Germinal center (tissue), 1 donor: ENCODE data around the gene PPP3R2.
A peak's percentile ranks its signal among the peaks of the same experiment; 100 is the strongest.
"Not testable (repeated sequence)": the region's sequence is repeated elsewhere in the genome, so short reads cannot be mapped to it uniquely, and the experiment has no call there.

Experiments used
- DNase-seq: peaks from one replicate; pipeline ENCODE4 v3.0.0; 2012; ENCODE audit warnings: mixed read lengths, low spot score

PPP3R2 gene, protein sequence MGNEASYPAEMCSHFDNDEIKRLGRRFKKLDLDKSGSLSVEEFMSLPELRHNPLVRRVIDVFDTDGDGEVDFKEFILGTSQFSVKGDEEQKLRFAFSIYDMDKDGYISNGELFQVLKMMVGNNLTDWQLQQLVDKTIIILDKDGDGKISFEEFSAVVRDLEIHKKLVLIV

DNA sequence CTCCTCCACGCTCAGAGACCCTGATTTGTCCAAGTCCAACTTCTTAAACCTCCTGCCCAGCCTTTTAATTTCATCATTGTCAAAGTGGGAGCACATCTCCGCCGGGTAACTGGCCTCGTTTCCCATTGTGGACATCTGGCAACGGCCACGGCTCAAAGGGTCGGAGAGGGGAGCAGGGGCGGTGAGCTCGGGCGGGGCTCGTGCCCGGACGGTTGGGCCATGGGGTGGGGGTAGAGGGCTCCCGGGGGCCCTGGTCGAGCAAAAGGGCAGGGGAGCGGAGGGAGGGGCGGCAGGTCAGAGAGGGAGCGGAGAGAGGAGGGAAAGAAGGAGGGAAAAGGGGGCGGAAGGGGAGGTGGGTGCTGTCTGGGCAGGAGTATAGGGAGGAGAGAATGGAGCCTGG lies at the start of gene PPP3R2:
PPP3R2 (minus strand) TSS at position 174 of the 400 bp plus-strand sequence; CDS start at position 126, 48 bp downstream.
- DNase-seq: no peak

GRCh38 chr9:101639785-101640665 lies 45.3 kb upstream of the PPP3R2 start:
- DNase-seq: no peak

- DNase-seq: no peak
Measured at GRCh38 chr9:101639311-101639710, 44.5 kb upstream of the PPP3R2 start.

GRCh38 chr9:101636247-101636646 lies 41.5 kb upstream of the PPP3R2 start:
- no peak for DNase-seq

DNA sequence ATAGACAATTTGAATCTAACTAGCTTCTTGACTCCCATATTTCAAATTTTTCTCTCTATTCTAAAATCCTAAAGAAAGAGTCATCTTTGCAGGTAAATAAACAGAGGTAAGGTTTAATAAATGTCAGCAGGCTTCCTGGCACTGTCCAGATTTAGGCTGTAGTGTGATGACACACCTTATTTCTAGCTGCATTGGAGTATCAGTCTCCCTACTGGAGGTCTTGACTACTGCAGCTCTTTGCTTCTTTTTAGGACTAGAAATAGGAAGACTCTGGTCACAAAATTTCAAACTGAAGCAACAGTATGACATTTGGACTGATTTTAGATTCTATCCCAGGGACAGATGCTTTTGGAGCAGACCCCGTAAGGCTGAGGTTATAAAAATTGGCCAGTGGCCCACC lies 40.7 kb upstream of the PPP3R2 start:
- DNase-seq: no peak

DNA sequence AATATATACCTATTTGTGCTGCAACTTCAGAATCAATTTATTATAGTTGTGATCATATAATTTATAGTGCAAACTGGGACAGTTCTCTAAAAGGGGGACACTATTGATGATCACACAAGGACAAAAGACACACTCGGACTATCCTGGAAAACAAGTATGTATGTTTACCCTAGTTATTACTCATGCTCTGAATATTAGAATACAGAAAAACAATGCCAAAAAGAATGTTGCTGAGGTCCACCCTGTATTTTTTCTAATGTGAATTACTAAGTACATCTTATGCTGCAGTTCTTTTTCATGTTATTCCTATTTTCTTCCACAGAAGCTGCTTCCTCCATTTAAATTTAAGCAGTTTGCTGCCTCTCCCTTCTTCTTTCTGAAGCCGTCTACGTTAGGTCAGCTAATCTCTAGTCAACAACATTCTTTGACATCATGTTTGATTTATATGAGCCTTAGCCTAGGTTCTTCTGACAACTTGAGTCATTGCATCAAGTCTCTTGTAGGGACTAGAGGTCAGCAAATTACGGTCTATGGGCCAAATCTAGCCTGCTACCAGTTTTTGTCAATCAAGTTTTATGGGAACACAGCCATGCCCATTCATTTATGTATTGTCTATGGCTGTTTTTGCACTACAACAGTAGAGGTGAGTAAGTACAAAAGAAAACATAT lies 40.1 kb upstream of the PPP3R2 start:
- DNase-seq: no peak

GRCh38 chr9:101632611-101633010 lies 37.8 kb upstream of the PPP3R2 start:
- no peak for DNase-seq

- no peak for DNase-seq
Measured at GRCh38 chr9:101631892-101632291, 37.1 kb upstream of the PPP3R2 start.

DNA sequence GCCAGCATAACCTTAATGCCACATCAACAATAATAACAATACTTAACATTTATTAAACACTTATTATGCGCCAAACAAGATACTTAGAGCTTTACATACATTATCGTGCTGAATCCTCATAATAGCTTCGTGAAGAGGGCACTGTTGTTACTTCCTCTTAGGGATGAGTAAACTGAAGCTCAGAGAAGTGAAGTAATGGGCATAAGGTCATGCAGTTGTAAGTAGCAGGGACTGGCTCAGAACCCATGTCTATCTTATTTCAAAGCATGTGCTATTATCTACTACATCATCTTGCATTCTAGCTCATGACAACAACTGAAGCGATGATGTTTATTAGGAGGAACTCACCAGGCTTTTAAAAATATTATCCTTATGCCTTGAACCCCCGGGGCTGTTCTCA lies 34.9 kb upstream of the PPP3R2 start:
- no peak for DNase-seq

- DNase-seq: no peak
Measured at GRCh38 chr9:101628173-101628572, 33.4 kb upstream of the PPP3R2 start.

GRCh38 chr9:101626295-101626694 lies 31.5 kb upstream of the PPP3R2 start:
- DNase-seq: no peak

DNA sequence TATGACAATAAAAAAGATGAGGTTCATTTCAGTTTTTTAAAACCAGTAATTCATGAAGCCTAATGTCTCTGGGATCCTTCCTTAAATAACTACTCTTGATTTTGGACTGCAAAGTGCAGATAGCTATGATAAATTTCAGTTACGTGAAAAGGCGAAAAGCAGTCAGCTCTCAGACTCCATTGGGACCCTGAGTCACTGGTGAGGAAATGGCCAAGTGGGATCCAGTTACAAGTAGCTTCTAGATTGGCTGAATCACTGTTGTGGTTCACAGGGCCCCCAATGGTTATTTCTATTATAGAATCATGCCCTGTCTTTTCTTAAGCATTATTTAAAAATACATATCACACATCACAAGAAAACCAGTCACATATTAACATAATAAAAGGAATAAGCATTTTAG lies 31.1 kb upstream of the PPP3R2 start:
- no peak for DNase-seq

GRCh38 chr9:101620452-101620851 lies 25.7 kb upstream of the PPP3R2 start:
- no peak for DNase-seq

DNA sequence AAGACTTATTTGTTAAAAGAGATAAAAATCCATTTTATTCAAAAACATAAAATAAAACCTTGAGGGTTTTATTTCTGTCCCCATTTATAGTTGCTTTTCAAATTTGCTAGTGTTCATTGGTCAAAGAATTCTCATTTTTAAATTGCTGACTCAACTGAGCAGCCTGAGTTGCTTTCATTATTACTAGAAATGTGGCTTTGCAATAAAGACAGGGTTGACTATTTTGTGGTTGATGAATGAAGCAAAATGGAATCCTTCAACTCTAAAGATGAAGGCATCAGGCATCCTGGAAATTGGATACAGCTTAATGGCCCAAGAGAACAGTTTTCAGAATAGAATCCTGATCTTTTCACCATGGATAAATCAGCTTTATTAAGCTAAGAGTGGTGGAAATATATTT lies 23.9 kb upstream of the PPP3R2 start:
- DNase-seq: no peak

GRCh38 chr9:101605547-101605946 lies 10.8 kb upstream of the PPP3R2 start:
- no peak for DNase-seq

GRCh38 chr9:101604296-101604695 lies 9.5 kb upstream of the PPP3R2 start:
- no peak for DNase-seq

GRCh38 chr9:101601904-101602765 lies 7.4 kb upstream of the PPP3R2 start:
- DNase-seq: peak; percentile 15

- no peak for DNase-seq
Measured at GRCh38 chr9:101593345-101593744, 1.4 kb downstream of the PPP3R2 start.

DNA sequence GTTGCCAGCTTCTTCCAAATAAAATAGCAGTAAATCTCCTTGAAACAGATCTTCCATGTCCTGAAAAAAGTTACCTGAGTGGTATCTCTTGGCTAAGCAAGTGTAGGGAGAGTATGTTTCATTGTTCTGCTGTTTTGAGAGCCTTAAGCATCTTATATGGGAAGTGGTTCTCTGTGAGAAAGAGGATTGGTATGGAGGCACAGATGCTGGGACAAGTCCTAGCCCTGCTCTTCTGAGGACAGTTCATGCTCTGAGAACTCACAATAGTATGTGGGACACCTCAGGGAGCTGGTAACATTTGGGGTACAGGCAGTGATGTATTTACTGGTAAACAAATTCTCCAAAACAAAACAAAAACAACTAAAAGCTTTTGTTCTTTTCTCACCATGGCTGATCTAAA lies 2.0 kb downstream of the PPP3R2 start:
- no peak for DNase-seq

DNA sequence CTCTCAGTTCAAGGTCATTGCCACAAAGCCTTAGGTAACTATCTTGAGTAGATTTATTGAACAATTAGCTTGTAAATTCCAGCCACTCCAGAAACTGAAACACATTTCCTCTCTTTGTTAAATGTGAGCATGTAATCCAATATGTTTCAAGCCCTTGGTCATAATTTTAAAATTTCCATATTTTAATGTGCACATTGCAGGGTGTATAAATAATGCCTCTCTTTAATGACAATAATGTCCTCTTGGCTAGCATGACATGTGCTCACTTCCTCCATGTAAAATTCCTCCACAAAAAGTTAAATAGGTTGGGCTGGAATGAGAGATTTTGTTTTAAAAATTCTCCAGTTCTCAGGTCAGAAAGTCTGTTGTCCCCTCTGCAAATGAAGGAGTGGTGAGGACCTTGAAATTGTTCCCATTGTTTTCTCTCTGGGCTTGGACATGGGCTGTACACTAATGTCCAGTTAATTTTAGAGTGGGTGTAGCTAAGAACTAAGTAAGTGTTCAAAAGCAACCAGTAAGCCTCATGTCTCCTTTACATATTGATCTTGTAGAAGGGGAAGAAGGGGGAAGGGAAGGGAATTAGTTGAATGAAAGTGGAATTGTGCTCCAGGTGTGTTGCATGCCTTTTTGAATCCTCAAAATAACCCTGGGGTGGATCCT lies 2.9 kb downstream of the PPP3R2 start:
- no peak for DNase-seq

GRCh38 chr9:101590901-101591300 lies 3.9 kb downstream of the PPP3R2 start:
- no peak for DNase-seq

- DNase-seq: not testable (repeated sequence)
Measured at GRCh38 chr9:101590074-101590473, 4.7 kb downstream of the PPP3R2 start.
